ENCODE measurements around the gene DNAH8.

GRCh38 chr6:38877721-38878120, 162.6 kb downstream of the DNAH8 start:
- TF ChIP-seq CTCF (IDR thresholded peaks at IDR 0.05), result no peak
- TF ChIP-seq POLR2A (IDR thresholded peaks at IDR 0.05), result no peak

Measured in testis (tissue), 2 donors.